GM12873 (cell line): Measurements from ENCODE around the gene WDR73.

Experiments
- TF ChIP-seq, protein P1 (sequence below): IDR thresholded peaks from 2 replicates; pipeline ENCODE4 v1.5.1; 2012; ENCODE audit warnings: low read depth, mild to moderate bottlenecking, moderate library complexity, low read length, control low read depth; ENCODE audit not compliant: insufficient read depth; ENCODE audit errors: missing control alignments

WDR73 gene

DNA sequence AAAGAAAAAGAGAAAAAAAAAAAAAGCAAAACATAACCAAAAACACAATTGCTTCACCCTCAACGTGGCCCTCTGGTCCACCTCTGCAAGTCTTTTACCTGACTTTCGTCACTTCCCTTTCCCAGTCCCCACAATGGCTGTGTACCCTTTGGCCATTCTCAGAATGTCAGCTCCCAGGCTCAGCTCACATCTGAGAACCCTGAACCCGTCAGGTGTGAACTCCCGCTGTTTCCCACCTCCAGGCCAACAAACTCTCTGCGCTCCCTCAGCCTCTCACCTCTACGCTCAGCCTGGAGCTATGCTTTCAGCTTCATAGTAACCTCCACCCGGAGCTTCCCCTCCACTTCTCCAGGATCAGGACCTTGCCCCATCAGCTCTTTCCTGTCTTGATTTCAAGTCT lies 29.7 kb downstream of the WDR73 start:
- TF ChIP-seq, protein P1, sequence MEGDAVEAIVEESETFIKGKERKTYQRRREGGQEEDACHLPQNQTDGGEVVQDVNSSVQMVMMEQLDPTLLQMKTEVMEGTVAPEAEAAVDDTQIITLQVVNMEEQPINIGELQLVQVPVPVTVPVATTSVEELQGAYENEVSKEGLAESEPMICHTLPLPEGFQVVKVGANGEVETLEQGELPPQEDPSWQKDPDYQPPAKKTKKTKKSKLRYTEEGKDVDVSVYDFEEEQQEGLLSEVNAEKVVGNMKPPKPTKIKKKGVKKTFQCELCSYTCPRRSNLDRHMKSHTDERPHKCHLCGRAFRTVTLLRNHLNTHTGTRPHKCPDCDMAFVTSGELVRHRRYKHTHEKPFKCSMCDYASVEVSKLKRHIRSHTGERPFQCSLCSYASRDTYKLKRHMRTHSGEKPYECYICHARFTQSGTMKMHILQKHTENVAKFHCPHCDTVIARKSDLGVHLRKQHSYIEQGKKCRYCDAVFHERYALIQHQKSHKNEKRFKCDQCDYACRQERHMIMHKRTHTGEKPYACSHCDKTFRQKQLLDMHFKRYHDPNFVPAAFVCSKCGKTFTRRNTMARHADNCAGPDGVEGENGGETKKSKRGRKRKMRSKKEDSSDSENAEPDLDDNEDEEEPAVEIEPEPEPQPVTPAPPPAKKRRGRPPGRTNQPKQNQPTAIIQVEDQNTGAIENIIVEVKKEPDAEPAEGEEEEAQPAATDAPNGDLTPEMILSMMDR, result no peak

DNA sequence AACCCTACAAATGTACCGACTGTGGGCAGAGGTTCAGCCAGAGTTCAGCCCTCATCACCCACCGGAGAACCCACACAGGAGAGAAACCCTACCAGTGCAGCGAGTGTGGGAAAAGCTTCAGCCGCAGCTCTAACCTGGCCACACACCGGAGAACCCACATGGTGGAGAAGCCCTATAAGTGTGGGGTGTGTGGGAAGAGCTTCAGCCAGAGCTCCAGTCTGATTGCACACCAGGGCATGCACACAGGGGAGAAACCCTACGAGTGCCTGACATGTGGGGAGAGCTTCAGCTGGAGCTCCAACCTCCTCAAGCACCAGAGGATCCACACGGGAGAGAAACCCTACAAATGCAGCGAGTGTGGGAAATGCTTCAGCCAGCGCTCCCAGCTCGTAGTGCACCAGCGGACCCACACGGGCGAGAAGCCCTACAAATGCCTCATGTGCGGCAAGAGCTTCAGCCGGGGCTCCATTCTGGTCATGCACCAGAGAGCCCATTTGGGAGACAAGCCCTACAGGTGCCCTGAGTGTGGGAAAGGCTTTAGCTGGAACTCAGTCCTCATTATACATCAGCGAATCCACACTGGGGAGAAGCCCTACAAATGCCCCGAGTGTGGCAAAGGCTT lies 32.6 kb downstream of the WDR73 start:
- TF ChIP-seq, protein P1, result no peak

DNA sequence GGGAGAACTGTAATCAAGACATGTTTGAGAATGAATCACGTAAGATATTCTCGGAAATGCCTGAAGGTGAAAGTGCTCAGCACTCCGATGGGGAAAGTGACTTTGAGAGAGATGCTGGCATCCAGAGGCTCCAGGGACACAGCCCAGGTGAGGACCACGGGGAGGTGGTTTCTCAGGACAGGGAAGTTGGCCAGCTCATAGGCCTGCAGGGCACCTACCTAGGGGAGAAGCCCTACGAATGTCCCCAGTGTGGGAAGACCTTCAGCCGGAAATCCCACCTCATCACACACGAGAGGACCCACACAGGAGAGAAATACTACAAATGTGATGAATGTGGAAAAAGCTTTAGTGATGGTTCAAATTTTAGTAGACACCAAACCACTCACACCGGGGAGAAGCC lies 33.5 kb downstream of the WDR73 start:
- TF ChIP-seq, protein P1, result no peak

DNA sequence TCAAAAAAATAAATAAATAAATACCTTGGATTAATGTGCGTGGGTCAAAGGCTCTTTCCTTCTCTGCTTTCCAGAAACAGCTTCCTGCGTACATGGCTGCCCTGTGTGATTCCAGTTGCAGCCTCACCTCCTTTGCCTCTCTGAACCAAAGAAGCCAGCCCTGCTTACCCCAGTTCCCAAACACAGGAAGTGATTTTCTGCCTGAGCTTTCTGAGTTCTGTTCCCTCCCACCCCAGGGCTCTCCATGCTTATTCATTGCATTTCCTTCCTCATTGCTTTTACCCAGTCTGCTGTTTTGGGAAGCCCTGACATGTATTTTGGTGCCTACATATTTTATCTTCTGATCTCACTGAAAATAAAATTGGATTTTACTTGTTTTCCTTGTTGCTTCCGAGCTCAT lies 37.8 kb downstream of the WDR73 start:
- TF ChIP-seq, protein P1, result no peak

DNA sequence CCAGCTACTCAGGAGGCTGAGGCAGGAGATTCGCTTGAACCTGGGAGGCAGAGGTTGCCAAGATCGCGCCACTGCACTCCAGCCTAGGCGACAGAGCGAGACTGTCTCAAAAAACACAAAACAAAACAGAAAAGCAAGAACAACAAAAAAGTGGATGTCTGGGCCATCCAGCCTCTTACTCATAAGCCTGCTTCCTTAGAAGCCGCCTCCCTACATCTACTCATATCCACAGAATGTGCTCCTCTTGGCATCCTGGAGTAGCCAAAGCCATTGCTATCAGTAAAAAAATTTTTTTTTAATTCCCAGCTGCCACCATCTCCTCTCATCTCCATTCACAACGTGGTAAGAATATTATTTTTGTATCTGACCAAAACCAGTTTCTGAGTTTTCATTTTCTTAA lies 42.5 kb downstream of the WDR73 start:
- TF ChIP-seq, protein P1, result no peak

DNA sequence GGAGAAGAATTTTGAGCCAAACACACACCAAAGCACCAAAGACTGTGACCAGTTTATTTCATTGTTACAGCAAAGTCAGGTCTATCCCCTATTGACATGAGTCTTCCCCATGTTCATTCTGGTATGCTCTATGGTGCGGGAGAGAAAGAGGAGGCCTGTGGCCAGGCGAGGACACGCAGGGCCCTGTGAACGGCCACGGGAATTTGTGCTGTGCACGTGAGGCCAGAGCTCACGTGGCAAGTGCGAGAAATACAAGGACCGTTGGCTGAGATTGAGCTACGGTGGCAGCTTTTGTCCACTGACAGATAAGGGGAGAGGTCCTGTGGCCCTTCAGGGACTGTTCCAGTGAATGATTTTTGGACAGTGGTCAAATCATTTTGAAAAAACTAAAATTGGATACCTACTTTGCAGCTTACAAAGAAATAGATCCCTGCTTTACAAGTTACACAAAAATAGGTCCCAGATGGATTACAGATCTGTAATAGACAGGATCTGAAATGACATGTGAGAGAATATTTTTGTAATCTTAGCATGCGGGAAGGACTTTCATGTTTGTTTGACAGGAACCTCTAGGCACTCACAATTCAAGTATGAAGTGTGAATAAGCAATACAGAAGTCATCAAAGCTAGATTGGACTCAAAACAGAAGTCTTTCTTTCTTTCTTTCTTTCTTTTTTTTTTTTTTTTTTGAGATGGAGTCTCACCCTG lies 44.1 kb downstream of the WDR73 start:
- TF ChIP-seq, protein P1, result no peak

DNA sequence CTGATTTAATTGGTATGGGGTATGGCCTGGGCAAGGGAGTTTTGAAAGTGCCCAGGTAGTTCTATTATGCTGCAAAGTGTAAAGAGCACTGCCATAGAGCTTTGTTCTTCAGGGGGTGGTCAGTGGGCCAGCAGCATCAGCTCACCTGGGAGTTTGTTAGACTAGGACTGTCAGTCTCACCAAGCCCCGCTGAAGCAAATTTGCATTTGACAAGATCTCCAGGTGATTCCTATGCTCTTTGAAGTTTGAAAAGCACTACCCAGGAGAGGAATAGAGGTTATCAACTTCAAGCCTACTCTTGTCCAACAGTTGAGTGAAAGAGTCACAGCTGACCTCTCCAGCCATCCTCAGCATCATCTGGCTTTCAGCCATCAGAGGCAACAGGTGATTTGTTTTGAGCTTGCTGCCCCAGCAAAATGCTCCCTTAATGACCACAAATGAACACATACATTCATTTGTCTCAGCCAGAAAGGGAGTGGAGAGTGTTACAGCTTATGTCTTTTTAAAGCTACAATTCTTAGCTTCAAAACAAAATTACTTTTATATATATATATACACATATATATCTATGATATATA lies 45.3 kb downstream of the WDR73 start:
- TF ChIP-seq, protein P1, result no peak
